ENCODE measurements around the gene ARL5B. TPM values are rescaled to one million over a fixed set of nuclear protein-coding genes. Genes with fewer than 3 reads are reported as not detected.
"Not testable (repeated sequence)": the region's sequence is repeated elsewhere in the genome, so short reads cannot be mapped to it uniquely, and the experiment has no call there.

Gene ARL5B
- total RNA-seq, 1 donor from 2014 or later: 16.0 TPM

GRCh38 chr10:18619016-18619415 lies 40.2 kb upstream of the ARL5B start:
- peaks cover 9% of the 10 kb centered on the region for H3K4me1 Mint-ChIP-seq (ENCODE audit: low read depth)
- no peak for DNase-seq (ENCODE audit: low spot score)
- no peak overlapping the region for H3K4me3 Mint-ChIP-seq (ENCODE audit: unreplicated experiment)
- no peaks in the 10 kb centered on the region for H3K36me3 Mint-ChIP-seq (ENCODE audit: low read depth)
- no peak overlapping the region for H3K27ac Mint-ChIP-seq (ENCODE audit: unreplicated experiment)
- H3K9me3 Mint-ChIP-seq (ENCODE audit: low read depth): no peaks in the 10 kb centered on the region
- TF ChIP-seq CTCF (IDR thresholded peaks at IDR 0.05): no peak
- H3K27me3 Mint-ChIP-seq (ENCODE audit: low read depth): no peaks in the 10 kb centered on the region

- no peak for TF ChIP-seq CTCF (IDR thresholded peaks at IDR 0.05)
- H3K4me3 Mint-ChIP-seq (ENCODE audit: unreplicated experiment): no peak overlapping the region
Observed at GRCh38 chr10:18620856-18621255, 38.4 kb upstream of the ARL5B start.

GRCh38 chr10:18623671-18624070 lies 35.6 kb upstream of the ARL5B start:
- H3K36me3 Mint-ChIP-seq (ENCODE audit: low read depth); H3K27ac Mint-ChIP-seq (ENCODE audit: unreplicated experiment); DNase-seq (ENCODE audit: low spot score); H3K4me3 Mint-ChIP-seq (ENCODE audit: unreplicated experiment); H3K9me3 Mint-ChIP-seq (ENCODE audit: low read depth); H3K27me3 Mint-ChIP-seq (ENCODE audit: low read depth): not testable (repeated sequence)
- H3K4me1 Mint-ChIP-seq (ENCODE audit: low read depth): peaks cover 22% of the 10 kb centered on the region

More at GRCh38 chr10:18620856-18621255, 38.4 kb upstream of the ARL5B start:
- Mint-ChIP-seq H3K36me3 (ENCODE audit: low read depth) (no peaks in the 10 kb centered on the region), H3K27me3 (ENCODE audit: low read depth) (no peaks in the 10 kb centered on the region), H3K4me1 (ENCODE audit: low read depth) (peaks cover 9% of the 10 kb centered on the region), H3K27ac (ENCODE audit: unreplicated experiment) (no peak overlapping the region), H3K9me3 (ENCODE audit: low read depth) (no peaks in the 10 kb centered on the region)
- no peak for DNase-seq (ENCODE audit: low spot score)

- DNase-seq (ENCODE audit: low spot score): no peak
- Mint-ChIP-seq H3K36me3 (ENCODE audit: low read depth) (peaks cover 2% of the 10 kb centered on the region), H3K9me3 (ENCODE audit: low read depth) (peaks cover 4% of the 10 kb centered on the region), H3K27me3 (ENCODE audit: low read depth) (no peaks in the 10 kb centered on the region), H3K4me1 (ENCODE audit: low read depth) (peaks cover 14% of the 10 kb centered on the region), H3K27ac (ENCODE audit: unreplicated experiment) (no peak overlapping the region), H3K4me3 (ENCODE audit: unreplicated experiment) (no peak overlapping the region)
- TF ChIP-seq CTCF (IDR thresholded peaks at IDR 0.05): no peak
Observed at GRCh38 chr10:18625886-18626285, 33.3 kb upstream of the ARL5B start.

GRCh38 chr10:18627452-18628018 lies 31.7 kb upstream of the ARL5B start:
- H3K9me3 Mint-ChIP-seq (ENCODE audit: low read depth); H3K36me3 Mint-ChIP-seq (ENCODE audit: low read depth); H3K27me3 Mint-ChIP-seq (ENCODE audit: low read depth); DNase-seq (ENCODE audit: low spot score): not testable (repeated sequence)
- H3K27ac Mint-ChIP-seq (ENCODE audit: unreplicated experiment): peak overlapping the region; percentile 74
- peak overlapping the region; percentile 84 for H3K4me3 Mint-ChIP-seq (ENCODE audit: unreplicated experiment)
- TF ChIP-seq CTCF (IDR thresholded peaks at IDR 0.05): peak; percentile 23
- peaks cover 14% of the 10 kb centered on the region for H3K4me1 Mint-ChIP-seq (ENCODE audit: low read depth)

GRCh38 chr10:18632500-18632899 lies 26.7 kb upstream of the ARL5B start:
- not testable (repeated sequence) for H3K4me3 Mint-ChIP-seq (ENCODE audit: unreplicated experiment); DNase-seq (ENCODE audit: low spot score); H3K36me3 Mint-ChIP-seq (ENCODE audit: low read depth); H3K4me1 Mint-ChIP-seq (ENCODE audit: low read depth); H3K9me3 Mint-ChIP-seq (ENCODE audit: low read depth); H3K27me3 Mint-ChIP-seq (ENCODE audit: low read depth); H3K27ac Mint-ChIP-seq (ENCODE audit: unreplicated experiment)
